GM23338 (cell line): Measurements from ENCODE around the gene VTA1. TPM values are rescaled to one million over a fixed set of nuclear protein-coding genes. Genes with fewer than 3 reads are reported as not detected.

Experiments used
- ATAC-seq: fragments of 200-7000 bp; cut with Tn5 transposase; 3 replicates; pipeline ENCODE4 v1.9.1; 2020
- DNase-seq: peaks from one replicate; pipeline ENCODE4 v3.0.0-alpha.2; 2015; ENCODE audit warnings: low spot score
- H2AFZ ChIP-seq: fragments of 200-600 bp; sonication (generic); 2 replicates; pipeline ENCODE4 v1.8.0; 2016; ENCODE audit warnings: antibody characterized with exemption, mild to moderate bottlenecking, moderate library complexity
- H3F3A ChIP-seq: fragments of 200-600 bp; sonication (generic); replicated peaks from 2 replicates; pipeline ENCODE4 v1.8.0; 2017; ENCODE audit warnings: antibody characterized with exemption, mixed run types, low read depth
- H3K27ac ChIP-seq: fragments of 200-600 bp; sonication (generic); 2 replicates; pipeline ENCODE4 v1.6.1; 2016; ENCODE audit warnings: low read depth
- H3K27me3 ChIP-seq: fragments of 200-600 bp; sonication (generic); 2 replicates; pipeline ENCODE4 v1.8.0; 2016; ENCODE audit warnings: mild to moderate bottlenecking, mixed run types, moderate library complexity; ENCODE audit not compliant: insufficient read depth
- H3K36me3 ChIP-seq: fragments of 200-600 bp; sonication (generic); 2 replicates; pipeline ENCODE4 v1.8.0; 2016; ENCODE audit warnings: mild to moderate bottlenecking; ENCODE audit not compliant: insufficient read depth
- H3K4me1 ChIP-seq: fragments of 200-600 bp; sonication (generic); 2 replicates; pipeline ENCODE4 v1.8.0; 2016; ENCODE audit warnings: mild to moderate bottlenecking, moderate library complexity; ENCODE audit not compliant: insufficient read depth
- H3K4me2 ChIP-seq: fragments of 200-600 bp; sonication (generic); 2 replicates; pipeline ENCODE4 v1.7.1; 2017; ENCODE audit warnings: mixed run types
- H3K4me3 ChIP-seq: fragments of 200-600 bp; sonication (generic); 2 replicates; pipeline ENCODE4 v1.6.1; 2016; ENCODE audit warnings: mixed run types
- H3K79me2 ChIP-seq: fragments of 200-600 bp; sonication (generic); replicated peaks from 2 replicates; pipeline ENCODE4 v1.8.0; 2017; ENCODE audit warnings: mild to moderate bottlenecking; ENCODE audit not compliant: insufficient read depth
- H3K9me2 ChIP-seq: fragments of 200-600 bp; sonication (generic); 2 replicates; pipeline ENCODE4 v1.8.0; 2017; ENCODE audit not compliant: insufficient read depth
- H4K20me1 ChIP-seq: fragments of 200-600 bp; sonication (generic); replicated peaks from 2 replicates; pipeline ENCODE4 v1.8.0; 2017; ENCODE audit warnings: mild to moderate bottlenecking; ENCODE audit not compliant: insufficient read depth
- H3K27ac Mint-ChIP-seq: 2 replicates; pipeline ENCODE4 v1.8.0; 2020; ENCODE audit warnings: inconsistent platforms, mild to moderate bottlenecking, moderate library complexity, mixed read lengths
- H3K27me3 Mint-ChIP-seq: 3 replicates; pipeline ENCODE4 v1.8.0; 2022; ENCODE audit warnings: low read depth, mild to moderate bottlenecking, moderate library complexity, mixed read lengths, inconsistent platforms; ENCODE audit not compliant: insufficient read depth, poor library complexity
- H3K36me3 Mint-ChIP-seq: 3 replicates; pipeline ENCODE4 v1.8.0; 2021; ENCODE audit warnings: low read depth, mild to moderate bottlenecking, inconsistent platforms, moderate library complexity, mixed read lengths
- H3K4me1 Mint-ChIP-seq: 3 replicates; pipeline ENCODE4 v1.8.0; 2020; ENCODE audit warnings: mild to moderate bottlenecking, inconsistent platforms, mixed read lengths
- H3K4me3 Mint-ChIP-seq: 3 replicates; pipeline ENCODE4 v1.8.0; 2021; ENCODE audit warnings: moderate library complexity, mild to moderate bottlenecking, inconsistent platforms, mixed read lengths
- H3K9me3 Mint-ChIP-seq: 3 replicates; pipeline ENCODE4 v1.8.0; 2020; ENCODE audit warnings: moderate library complexity, mild to moderate bottlenecking, inconsistent platforms, mixed read lengths
- EZH2phosphoT487 ChIP-seq: fragments of 200-600 bp; sonication (generic); IDR thresholded peaks from one replicate; pipeline ENCODE4 v1.8.1; 2018; ENCODE audit warnings: antibody characterized with exemption; ENCODE audit not compliant: unreplicated experiment
- NANOG ChIP-seq: IDR thresholded peaks from 2 replicates; pipeline ENCODE4 v1.6.1; 2016; ENCODE audit warnings: antibody characterized with exemption, borderline replicate concordance
- POLR2AphosphoS5 ChIP-seq: IDR thresholded peaks from 2 replicates; pipeline ENCODE4 v1.6.1; 2016; ENCODE audit warnings: antibody characterized with exemption, low read depth
- STAT1 ChIP-seq: IDR thresholded peaks from one replicate; pipeline ENCODE4 v1.6.1; 2016; ENCODE audit warnings: antibody characterized with exemption; ENCODE audit not compliant: unreplicated experiment
- ZNF331 ChIP-seq: fragments of 250-450 bp; sonication (Bioruptor Pico); IDR thresholded peaks from 2 replicates; pipeline ENCODE4 v1.5.0; 2020; ENCODE audit warnings: low read depth, mild to moderate bottlenecking, moderate library complexity
- polyA plus RNA-seq: library from polyadenylated mRNA; unstranded; fragments of >200 nt; fragmentation: Nextera tagmentation; extraction: Ambion mirVana; gene quantifications from 2 replicates; pipeline ENCODE4 v1.2.1, GENCODE V29; 2016
- total RNA-seq: library from RNA; depleted of rRNA; stranded (reverse); fragments of >200 nt; shearing (Covaris generic); gene quantifications from 2 replicates; pipeline ENCODE4 v1.2.3, GENCODE V29; 2014
- TF ChIP-seq, protein P1 (sequence below): fragments of 250-450 bp; sonication (Bioruptor Pico); IDR thresholded peaks from 2 replicates; pipeline ENCODE4 v1.5.0; 2020; ENCODE audit warnings: mild to moderate bottlenecking, moderate library complexity
- TF ChIP-seq, protein P2 (sequence below), 2 experiments: fragments of 200-600 bp in 1 of 2; sonication (generic) in 1 of 2; conservative IDR thresholded peaks; 2 replicates each; pipeline versions ENCODE4 v1.5.1 to v1.6.1; 2016 to 2017; ENCODE audit warnings: antibody characterized with exemption in 2 of 2, low read depth in 2 of 2, mild to moderate bottlenecking in 2 of 2, moderate library complexity in 1 of 2
- TF ChIP-seq, protein P3 (sequence below): IDR thresholded peaks from 2 replicates; pipeline ENCODE4 v1.6.1; 2016; ENCODE audit warnings: antibody characterized with exemption

The VTA1 gene
- total and polyA plus RNA-seq, 2 experiments from 2014 or later = 102 to 104 TPM

DNA sequence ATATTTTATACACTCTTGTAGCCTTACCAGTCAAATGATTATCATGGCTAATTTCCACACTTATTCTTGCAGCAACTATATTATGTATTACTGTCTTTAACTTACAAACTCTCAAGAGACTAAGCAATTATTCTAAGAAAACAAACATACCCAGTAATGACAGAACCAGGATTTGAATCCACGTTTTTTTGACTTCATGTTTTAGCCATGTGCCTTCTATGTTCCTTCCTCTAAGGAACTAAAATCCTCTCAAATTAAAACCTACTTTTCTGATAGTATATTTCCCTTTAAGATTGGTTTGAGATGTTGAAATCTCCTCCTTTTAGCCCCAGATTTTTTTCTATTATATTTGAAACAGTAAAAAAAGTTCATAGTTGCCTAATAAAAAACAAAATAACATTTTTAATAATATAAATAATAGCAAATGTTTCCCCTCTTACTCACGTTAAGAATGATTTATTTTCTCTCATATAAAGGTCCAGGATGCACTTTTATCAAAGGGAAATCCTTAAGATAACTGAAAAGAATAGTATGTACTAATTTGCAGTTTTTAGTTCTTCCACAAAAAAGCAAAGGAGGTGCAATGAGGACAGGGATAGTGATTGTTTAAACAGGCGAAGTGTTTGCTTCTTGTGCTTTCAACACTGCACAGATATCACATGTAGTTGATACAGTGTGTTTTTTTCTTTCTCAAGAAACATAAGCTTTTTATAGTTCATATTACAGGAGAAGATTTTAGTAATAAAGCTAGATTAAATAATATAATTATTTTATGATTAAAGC lies 54.0 kb downstream of the VTA1 start:
- Histone ChIP-seq H3F3A (no peaks in the 10 kb centered on the region), H2AFZ (no peak overlapping the region), H3K27ac (no peak overlapping the region), H3K27me3 (no peaks in the 10 kb centered on the region), H3K4me2 (no peak overlapping the region), H4K20me1 (no peaks in the 10 kb centered on the region), H3K79me2 (no peaks in the 10 kb centered on the region; the same call in 1 of the 2 replicates), H3K4me1 (no peaks in the 10 kb centered on the region), H3K9me2 (no peaks in the 10 kb centered on the region), H3K36me3 (0 out of 2 replicates have a peak, but pooled peaks cover 4% of the 10 kb centered on the region), H3K4me3 (no peak overlapping the region)
- Mint-ChIP-seq H3K27me3 (no peaks in the 10 kb centered on the region), H3K9me3 (no peaks in the 10 kb centered on the region; the same call in 2 of the 3 replicates), H3K36me3 (peaks cover 16% of the 10 kb centered on the region), H3K27ac (no peak overlapping the region), H3K4me3 (no peak overlapping the region), H3K4me1 (no peaks in the 10 kb centered on the region)
- no peak for DNase-seq
- ATAC-seq = no peak
- TF ChIP-seq, protein P1, sequence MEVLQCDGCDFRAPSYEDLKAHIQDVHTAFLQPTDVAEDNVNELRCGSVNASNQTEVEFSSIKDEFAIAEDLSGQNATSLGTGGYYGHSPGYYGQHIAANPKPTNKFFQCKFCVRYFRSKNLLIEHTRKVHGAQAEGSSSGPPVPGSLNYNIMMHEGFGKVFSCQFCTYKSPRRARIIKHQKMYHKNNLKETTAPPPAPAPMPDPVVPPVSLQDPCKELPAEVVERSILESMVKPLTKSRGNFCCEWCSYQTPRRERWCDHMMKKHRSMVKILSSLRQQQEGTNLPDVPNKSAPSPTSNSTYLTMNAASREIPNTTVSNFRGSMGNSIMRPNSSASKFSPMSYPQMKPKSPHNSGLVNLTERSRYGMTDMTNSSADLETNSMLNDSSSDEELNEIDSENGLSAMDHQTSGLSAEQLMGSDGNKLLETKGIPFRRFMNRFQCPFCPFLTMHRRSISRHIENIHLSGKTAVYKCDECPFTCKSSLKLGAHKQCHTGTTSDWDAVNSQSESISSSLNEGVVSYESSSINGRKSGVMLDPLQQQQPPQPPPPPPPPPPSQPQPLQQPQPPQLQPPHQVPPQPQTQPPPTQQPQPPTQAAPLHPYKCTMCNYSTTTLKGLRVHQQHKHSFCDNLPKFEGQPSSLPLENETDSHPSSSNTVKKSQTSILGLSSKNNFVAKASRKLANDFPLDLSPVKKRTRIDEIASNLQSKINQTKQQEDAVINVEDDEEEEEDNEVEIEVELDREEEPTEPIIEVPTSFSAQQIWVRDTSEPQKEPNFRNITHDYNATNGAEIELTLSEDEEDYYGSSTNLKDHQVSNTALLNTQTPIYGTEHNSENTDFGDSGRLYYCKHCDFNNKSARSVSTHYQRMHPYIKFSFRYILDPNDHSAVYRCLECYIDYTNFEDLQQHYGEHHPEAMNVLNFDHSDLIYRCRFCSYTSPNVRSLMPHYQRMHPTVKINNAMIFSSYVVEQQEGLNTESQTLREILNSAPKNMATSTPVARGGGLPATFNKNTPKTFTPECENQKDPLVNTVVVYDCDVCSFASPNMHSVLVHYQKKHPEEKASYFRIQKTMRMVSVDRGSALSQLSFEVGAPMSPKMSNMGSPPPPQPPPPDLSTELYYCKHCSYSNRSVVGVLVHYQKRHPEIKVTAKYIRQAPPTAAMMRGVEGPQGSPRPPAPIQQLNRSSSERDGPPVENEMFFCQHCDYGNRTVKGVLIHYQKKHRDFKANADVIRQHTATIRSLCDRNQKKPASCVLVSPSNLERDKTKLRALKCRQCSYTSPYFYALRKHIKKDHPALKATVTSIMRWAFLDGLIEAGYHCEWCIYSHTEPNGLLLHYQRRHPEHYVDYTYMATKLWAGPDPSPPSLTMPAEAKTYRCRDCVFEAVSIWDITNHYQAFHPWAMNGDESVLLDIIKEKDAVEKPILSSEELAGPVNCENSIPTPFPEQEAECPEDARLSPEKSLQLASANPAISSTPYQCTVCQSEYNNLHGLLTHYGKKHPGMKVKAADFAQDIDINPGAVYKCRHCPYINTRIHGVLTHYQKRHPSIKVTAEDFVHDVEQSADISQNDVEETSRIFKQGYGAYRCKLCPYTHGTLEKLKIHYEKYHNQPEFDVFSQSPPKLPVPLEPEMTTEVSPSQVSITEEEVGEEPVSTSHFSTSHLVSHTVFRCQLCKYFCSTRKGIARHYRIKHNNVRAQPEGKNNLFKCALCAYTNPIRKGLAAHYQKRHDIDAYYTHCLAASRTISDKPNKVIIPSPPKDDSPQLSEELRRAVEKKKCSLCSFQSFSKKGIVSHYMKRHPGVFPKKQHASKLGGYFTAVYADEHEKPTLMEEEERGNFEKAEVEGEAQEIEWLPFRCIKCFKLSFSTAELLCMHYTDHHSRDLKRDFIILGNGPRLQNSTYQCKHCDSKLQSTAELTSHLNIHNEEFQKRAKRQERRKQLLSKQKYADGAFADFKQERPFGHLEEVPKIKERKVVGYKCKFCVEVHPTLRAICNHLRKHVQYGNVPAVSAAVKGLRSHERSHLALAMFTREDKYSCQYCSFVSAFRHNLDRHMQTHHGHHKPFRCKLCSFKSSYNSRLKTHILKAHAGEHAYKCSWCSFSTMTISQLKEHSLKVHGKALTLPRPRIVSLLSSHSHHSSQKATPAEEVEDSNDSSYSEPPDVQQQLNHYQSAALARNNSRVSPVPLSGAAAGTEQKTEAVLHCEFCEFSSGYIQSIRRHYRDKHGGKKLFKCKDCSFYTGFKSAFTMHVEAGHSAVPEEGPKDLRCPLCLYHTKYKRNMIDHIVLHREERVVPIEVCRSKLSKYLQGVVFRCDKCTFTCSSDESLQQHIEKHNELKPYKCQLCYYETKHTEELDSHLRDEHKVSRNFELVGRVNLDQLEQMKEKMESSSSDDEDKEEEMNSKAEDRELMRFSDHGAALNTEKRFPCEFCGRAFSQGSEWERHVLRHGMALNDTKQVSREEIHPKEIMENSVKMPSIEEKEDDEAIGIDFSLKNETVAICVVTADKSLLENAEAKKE (CRISPR knock-in tag) = no peak

DNA sequence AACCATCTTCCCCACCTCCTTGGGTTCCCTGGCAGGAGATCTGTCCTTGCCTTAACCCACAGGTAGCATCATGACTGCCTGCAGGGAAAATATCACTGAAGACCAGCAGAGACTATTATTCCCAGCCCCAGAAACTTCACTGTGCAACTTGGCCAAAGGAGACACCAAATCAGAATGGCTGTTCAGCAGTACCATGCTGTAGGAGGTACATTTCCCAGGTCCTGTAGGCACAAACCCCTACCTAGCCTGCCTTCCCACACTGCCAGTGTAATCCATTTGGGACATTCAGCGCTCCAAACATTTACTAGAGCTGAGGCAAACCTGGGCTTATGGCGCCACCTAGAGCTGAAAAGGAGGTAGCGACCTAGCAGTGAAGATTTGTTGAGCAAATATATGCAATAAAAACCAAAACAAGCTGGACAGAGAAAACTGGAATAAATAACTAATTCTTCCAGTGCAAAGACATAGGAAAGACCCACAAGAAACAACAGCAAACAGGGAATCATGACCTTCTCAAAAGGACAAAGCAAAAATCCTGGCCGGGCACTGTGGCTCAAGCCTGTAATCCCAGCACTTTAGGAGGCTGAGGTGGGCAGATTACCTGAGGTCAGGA lies 60.3 kb downstream of the VTA1 start:
- H4K20me1 ChIP-seq = no peaks in the 10 kb centered on the region
- H3K36me3 ChIP-seq = no peaks in the 10 kb centered on the region
- no peak overlapping the region for H3K27ac ChIP-seq
- no peaks in the 10 kb centered on the region for H3K9me2 ChIP-seq
- peaks cover 46% of the 10 kb centered on the region for H3K36me3 Mint-ChIP-seq
- H3K4me3 Mint-ChIP-seq = no peak overlapping the region
- no peaks in the 10 kb centered on the region for H3K79me2 ChIP-seq
- H3K4me1 Mint-ChIP-seq = no peaks in the 10 kb centered on the region
- H3K27me3 Mint-ChIP-seq = peaks cover 2% of the 10 kb centered on the region
- no peak overlapping the region for H3K4me2 ChIP-seq
- H3K4me3 ChIP-seq = no peak overlapping the region
- no peaks in the 10 kb centered on the region for H3K4me1 ChIP-seq
- peak; percentile 90 for DNase-seq
- no peak overlapping the region for H2AFZ ChIP-seq
- H3K9me3 Mint-ChIP-seq = peaks cover 6% of the 10 kb centered on the region
- no peak overlapping the region for H3K27ac Mint-ChIP-seq
- no peaks in the 10 kb centered on the region for H3K27me3 ChIP-seq
- 0 out of 2 replicates have a peak, but pooled peaks cover 3% of the 10 kb centered on the region for H3F3A ChIP-seq
- peak; percentile 99 for ATAC-seq
- TF ChIP-seq POLR2AphosphoS5 (0 out of 2 replicates have a peak, but pooled peaks have one; percentile 25), ZNF331 (CRISPR knock-in tag) (no peak), STAT1 (no peak), EZH2phosphoT487 (no peak), NANOG (no peak)
- TF ChIP-seq, protein P2, sequence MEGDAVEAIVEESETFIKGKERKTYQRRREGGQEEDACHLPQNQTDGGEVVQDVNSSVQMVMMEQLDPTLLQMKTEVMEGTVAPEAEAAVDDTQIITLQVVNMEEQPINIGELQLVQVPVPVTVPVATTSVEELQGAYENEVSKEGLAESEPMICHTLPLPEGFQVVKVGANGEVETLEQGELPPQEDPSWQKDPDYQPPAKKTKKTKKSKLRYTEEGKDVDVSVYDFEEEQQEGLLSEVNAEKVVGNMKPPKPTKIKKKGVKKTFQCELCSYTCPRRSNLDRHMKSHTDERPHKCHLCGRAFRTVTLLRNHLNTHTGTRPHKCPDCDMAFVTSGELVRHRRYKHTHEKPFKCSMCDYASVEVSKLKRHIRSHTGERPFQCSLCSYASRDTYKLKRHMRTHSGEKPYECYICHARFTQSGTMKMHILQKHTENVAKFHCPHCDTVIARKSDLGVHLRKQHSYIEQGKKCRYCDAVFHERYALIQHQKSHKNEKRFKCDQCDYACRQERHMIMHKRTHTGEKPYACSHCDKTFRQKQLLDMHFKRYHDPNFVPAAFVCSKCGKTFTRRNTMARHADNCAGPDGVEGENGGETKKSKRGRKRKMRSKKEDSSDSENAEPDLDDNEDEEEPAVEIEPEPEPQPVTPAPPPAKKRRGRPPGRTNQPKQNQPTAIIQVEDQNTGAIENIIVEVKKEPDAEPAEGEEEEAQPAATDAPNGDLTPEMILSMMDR (conservative IDR thresholded peaks at IDR 0.05; ENCODE audit: low read depth in 2 of 2) = peak; percentile 95 to 97
- TF ChIP-seq, protein P3, sequence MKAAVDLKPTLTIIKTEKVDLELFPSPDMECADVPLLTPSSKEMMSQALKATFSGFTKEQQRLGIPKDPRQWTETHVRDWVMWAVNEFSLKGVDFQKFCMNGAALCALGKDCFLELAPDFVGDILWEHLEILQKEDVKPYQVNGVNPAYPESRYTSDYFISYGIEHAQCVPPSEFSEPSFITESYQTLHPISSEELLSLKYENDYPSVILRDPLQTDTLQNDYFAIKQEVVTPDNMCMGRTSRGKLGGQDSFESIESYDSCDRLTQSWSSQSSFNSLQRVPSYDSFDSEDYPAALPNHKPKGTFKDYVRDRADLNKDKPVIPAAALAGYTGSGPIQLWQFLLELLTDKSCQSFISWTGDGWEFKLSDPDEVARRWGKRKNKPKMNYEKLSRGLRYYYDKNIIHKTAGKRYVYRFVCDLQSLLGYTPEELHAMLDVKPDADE = no peak
